NCI-H446 treated with DMSO at 0.1 percent for 48 hours (cell line): ENCODE measurements around the gene ACBD6.
A peak's percentile ranks its signal among the peaks of the same experiment; 100 is the strongest.

Source experiments
- DNase-seq: peaks from one replicate; lab custom pipeline; 2025; lab: John Stamatoyannopoulos, UW

The ACBD6 gene

DNA sequence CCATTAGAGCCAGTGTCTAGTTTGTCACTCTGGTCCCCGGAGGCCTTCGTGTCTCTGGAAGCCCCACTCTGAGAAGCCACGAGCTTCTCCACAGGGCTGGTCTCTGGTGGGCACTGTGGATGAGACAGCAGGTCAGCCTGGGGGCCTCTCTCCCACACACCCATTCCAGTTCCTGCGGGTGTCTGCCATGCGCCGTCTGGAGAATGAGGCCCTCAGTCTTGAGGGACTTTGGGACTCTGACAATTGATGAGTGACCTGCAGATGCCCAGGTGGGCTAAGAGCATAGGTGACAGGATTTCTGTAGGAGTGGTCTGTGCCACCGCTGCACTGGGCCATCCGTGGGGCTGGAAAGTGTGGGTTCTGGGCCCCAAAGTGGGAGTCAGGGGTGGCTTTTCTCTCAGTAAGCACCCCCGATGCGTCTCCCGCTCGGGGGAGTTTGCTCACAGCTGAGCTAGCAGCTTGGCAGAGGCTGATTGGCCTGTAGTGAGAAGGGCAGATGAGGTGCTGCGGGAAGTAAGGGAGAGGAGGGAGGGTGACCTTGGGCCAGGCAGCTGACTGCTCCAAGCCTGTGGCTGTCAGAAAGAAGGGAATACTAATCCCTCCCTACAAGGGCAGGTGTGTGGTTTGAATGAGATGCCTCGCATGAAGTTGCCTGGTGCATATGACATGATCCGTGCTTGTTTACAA, 245.9 kb downstream of the ACBD6 start:
- no peak for DNase-seq

DNA sequence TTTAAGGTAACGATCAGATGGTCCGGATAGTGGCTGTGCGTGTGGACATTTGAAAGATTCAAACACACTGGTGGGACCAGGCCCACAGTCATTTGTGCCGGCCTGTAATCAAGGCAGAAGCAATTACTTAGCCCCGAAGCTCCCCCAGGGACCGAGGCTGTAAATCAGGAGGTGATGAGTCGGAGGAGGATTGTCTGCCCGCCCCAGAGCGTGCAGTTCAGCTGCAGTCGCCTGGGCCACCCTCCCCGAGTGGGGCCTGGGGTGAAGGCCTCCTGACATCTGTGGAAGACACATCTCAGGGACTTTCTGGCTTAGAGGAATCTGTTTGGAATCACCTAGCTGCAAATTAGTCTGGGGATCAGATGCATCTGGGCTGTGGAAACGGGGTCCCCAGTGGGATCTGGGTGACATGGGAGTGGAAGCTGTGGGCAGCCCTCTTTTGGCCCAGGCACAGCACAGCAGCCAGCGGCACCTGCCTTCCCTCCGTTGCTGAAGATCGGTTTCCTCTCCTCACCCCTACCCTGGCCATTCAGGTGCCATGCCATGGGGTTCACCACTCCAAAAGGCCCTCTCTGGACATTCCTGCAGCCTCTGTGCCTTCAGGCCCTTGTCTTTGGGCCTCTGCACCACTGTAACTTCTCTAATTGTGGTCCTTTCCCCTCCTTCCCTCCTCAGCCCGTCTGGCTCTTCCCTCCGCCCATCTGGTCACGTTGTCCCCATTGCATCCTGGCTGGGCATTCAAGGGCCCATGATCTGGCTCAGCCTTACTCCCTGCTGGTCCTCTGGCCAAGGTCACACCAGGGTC, 246.6 kb downstream of the ACBD6 start:
- DNase-seq: no peak

DNA sequence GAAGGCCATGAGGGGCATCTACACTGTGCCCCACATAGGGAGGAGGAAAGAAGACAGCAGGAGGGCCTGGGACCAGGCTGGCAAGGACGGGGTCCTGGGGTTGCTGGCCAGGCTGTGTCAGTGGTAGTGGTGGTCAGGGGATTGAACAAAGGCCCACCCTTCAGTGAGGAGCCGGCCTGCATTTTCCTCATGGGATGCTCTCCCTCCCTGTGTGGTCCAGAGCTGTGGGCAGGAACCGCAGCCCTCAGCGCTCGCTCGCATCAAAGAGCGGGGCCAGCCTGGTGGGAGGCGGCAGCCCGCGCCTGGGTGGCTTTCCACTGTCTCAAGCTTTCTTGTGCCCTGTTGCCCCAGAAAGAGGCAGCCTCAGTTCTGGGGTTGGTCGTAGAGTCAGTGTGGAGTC, 247.5 kb downstream of the ACBD6 start:
- DNase-seq: no peak

DNA sequence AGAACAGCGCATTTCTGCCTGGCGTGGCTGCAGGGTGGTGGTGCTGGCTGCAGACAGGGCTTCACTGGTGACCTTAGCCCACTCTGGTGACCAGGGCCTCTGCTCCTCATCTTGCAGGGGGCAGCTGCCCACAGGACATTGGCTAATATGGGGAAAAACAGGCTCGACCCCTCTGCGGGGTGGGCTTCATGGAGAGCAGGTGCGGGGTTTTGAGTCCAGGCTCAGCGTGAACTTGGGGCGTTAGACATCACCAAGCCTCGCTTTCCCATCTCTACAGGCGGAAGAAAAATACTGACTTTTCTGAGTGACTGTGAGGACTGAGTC, 247.9 kb downstream of the ACBD6 start:
- no peak for DNase-seq

DNA sequence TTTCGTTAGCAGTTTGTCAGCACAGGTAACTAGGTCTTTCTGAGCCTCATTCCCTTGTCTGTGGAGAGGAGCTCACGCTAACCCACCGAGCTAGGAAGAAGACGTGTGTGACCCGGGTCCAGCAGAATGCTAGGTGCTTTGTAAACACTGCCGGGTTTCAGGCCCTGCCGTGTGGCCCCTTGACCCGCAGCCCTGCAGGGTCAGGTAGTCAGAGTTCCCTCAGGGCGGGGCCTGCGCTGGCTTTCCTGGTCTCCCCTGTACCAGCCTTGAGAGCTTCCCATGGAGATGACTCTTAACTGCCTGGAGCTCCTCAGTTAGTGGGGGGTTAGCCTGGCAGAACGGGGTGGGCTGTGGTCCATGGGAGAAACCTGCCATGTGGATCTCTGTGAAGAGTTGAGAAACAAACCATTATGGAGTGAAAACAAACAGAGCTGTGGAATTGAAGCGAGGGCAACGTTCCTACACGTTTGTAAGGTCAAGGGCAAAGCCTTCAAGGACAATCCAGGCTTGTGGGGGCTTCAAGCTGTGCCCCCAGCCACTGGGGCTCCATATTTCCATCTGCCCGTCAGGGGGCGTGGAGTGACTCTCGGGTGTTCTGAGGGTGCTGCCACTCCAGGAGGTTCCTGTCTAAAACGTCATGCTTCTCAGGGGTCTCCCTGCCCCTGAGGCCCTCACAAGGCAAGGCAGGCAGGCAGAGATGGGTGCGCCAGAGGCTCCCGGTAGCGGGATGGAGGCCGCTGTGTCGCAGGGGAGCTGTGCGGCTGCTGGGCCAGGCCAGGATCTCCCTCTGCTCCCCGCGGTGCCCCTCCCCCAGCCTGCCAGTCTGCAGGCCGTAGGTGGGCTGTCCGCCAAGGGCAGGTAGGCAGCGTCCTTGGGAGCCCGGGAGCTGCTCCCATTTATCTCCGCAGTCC, 248.5 kb downstream of the ACBD6 start:
- no peak for DNase-seq

DNA sequence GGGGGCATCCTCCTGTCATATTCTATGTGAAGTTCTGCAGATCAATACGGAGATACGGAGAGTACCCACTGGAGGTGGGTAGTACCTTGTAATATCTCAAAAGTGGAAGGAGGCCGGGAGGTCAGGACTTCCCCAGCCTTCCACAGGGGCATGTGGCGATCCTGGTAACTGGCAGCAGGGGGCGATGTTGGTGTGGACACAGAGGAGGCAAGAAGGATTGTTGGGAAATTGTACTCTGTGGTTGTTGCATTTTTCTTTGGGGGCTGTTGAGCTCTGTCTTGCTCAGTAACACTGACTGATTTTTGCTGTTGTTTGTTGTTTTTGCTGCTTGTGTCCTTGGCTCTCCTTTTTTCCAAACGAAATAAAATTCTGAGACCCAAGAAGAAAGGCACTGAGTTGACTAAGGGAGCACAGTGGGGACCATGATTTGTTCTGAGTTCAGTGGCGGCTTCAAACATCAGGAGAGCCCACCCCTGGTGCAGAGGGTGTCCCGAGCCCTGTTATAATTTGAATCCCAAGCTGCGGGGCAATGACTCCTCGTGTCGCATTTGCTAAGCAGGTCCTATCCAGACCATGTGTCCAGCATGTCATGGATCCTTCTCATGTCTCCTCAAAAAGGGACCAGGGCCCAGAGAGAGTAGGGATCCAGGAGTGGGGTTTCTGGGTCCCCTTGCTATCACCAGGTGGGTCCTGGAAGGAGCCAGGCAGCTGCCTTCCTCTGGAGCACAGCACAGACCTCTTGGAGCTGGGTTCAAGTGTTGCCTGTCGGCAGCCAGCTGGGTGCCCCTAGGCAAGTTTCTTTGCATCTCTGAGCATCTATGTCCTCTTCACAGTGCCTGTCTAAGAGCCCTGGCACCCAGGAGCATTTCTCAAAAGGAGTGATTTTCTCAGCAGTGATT, 249.5 kb downstream of the ACBD6 start:
- DNase-seq: peak; percentile 12

DNA sequence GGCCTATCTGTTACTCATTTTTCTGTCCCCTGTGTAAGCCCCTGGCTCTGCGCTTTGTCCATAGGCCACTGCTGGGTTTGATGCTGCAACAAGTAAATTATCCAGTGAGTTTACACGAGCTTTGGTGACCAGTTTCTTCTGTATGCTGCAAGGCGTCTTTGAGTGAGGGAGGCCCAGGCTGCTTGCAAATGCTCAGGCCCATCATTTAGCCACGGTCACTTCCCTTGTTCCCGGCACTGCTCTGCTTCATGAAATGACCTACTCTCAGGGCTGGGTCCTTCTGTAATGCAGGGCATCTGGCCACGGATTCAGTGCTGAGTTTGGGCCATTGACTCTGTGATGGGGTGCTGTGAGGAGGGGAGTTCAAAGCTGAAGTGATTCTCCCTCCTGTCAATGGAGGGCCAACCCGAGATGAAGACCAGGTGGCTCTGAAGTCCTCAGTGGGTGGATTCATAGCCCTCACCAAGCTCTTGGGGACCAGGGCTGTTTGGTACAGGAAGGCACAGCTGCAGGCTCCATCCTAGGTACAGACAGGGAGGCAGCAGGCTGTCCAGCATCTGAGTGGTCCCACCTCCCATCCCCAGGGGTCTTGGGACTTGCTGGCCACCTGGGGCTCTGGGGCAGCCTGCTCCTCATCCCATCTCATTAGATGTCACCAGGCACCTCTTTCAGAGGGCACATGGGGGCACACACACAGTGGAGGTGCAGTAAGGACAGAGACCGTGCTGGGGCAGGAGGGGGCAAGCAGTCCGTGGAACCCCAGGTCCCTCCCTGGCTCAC, 250.7 kb downstream of the ACBD6 start:
- DNase-seq: no peak

DNA sequence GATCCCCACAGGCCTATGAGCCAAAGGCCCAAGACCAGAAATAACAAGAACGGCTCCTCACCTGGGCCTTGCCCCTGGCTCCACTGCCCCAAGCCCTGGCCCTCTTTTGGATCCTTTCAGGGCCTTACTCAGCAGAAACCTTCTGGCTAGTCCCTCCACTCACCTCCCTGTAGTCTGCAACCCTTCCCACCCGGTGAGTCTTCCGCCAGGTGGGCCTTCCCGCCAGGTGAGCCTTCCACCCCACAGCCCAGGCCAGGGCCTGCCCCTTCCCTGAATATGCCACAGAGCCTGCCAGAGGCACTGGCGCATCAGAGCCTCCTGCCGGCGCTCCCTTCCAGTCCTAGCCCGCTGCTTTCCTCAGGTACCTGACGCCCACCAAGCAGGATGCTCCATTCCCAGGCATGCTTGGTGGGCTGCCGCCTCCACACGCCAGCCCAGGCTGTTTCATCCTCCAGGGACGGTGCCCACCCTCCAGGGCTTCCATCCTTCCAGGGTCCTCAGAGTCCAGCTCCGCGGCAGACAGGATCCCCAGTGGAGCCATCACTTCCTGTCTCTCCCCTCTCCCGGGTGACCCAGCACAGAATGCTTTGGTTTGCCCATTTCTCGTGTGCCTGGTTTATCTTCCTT, 251.4 kb downstream of the ACBD6 start:
- DNase-seq: no peak

DNA sequence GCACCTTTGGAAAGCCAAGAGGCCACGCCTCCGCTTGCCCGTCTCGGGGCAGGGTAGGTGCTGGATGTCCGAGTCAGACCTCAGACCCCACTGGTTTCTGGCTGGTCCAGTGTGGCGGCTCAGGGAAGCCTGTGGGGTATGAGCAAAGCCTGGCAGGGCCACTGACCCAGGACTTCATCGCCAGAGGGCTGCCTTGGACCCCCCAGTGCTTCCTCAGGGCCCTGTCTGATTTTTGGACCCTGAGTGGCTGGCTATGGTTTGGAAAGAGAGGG, 251.9 kb downstream of the ACBD6 start:
- DNase-seq: no peak

DNA sequence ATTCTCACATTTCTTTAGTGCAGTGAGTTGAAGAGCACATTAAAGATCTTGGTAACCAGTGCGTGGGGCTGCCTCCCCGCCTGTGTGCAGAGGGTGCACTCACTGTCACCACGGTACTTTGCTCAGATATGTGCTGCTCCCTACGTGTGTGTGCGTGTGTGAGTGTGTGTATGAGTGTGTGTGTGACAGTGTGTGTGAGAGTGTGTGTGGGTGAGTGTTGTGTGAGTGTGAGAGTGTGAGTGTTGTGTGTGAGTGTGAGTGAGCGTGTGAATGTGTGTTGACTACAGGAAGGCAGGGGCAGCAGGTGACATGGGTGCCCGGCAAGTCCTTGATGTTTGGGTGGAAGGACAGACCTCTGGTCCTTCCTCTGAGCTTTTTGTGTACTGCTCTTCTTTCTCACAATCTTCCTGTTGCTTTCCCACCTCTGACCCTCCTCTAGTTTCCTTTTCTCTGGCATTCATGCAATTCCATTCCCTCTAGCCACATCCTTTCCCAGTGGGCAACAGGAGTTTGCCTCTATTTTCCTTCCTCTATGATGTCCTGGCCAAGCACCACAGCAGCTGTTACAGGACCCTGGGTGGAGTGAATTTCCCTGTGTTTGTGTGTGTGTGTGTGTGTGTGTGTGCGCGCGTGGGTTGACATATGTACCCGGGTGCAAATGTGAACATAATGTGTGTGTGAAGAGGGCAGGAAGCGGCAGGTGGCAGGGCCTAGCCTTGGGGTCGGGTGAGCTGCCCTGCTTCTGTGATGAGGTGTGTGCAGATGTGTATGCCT, 252.5 kb downstream of the ACBD6 start:
- no peak for DNase-seq

DNA sequence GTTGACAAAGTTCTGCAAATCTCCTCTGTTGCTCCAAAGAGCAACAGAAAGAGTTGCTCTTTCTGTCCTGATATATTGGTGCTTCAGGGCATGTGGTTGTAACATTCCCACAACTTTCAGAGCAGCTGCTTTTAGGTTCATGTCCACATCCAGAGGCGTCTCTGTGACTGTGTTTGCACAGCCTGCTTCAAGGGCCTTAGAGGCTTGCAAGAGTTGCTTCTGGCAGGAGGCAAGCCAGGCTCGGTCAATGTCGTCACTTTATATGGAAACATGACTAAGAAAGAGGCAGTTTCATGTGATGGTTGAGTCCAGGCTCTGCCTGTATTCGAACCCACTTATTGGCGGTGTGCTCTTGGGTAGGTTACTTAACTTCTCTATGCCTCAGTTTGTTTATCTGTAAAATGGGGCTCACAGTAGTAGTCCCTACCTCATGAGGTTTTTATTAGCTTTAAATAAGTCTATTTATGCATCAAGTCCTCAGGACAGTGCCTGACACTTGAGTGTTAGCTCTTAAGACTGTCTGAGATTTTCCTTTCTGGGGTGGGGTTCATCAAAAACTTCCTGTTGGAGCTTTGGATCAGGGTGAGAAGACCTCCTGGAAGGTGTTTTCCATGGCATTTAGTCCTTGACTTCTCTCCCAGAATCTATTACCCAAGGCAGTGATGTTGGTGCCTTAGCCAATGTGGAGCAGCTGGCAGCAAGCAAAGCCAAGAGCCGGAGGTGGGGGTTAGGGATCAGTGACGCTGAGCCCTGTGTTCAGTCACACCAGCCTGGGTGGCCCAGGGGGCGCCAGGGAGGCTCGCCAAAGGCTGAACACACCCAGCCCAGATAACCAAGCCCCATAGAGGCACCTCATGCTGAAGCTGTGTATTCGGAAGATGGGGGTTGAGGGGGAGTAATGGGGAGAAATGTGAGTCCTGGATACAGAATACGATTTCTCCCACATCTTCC, 253.4 kb downstream of the ACBD6 start:
- peak; percentile 61 for DNase-seq

DNA sequence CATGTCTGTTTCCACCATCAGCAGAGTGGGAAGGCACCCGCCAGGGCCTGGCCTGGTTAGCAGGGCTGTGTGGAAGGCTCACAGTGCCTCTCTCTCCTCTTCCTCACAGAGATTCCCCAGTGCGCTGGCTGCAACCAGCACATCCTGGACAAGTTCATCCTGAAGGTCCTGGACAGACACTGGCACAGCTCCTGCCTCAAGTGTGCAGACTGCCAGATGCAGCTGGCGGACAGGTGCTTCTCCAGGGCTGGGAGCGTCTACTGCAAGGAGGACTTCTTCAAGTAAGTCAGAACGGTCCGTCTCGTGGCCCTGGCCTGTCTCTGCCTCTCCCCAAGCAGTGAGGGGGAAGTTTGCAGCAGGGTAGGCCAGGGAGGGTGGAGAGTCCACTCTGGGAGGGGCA, 254.2 kb downstream of the ACBD6 start:
- DNase-seq: no peak

DNA sequence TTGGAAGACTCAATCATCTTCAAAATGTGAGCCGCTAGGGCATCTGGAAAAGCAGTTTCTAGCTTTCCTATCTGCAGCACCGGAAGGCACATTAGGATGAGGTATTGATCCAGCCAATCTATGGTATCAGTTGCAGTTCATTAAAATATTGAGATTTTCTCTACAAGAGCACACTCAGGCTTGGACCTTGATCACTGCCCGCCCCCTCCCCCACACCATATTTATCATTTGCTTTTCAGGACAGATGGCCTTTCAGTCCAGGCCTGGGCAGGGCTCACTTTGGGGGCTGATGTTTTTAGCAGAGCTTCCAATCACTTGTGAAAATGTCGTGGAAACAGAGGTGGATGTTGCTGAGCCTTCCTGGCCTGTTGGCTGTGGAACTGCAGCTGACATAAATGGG, 254.8 kb downstream of the ACBD6 start:
- no peak for DNase-seq

DNA sequence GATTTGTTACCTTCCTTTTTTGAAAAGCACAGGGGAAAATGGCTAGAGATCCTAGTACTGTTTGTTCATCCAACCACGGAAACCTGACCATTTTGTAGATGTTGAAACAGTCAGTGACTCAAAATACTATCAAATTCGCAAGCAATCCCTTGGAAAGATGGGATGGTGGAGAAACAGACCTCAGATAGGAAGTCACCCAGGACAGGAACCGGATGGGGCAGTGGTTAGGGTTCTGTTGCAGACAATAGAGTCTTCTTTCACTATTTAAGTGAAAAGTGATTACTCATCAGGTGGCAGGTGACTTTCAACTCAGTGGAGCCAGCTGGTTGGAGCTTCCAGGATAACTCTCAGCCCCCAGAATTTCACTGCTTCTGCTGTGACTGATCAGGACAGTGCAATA, 255.3 kb downstream of the ACBD6 start:
- DNase-seq: no peak

DNA sequence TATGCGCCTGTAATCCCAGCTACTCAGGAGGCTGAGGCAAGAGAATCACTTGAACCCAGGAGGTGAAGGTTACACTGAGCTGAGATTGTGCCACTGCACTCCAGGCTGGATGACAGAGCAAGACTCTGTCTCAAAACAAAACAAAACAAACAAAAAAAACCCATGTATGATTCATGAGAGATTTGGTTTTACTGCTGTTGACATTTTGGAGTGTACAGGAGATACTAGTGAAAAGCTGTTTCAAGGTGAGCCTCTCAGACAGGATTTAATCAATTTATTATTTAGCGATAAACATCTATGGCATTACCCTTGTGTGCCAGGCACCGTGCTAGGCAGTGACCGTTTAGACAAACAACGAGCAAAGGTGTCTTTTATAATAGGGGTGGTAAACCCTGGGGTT, 255.8 kb downstream of the ACBD6 start:
- no peak for DNase-seq

DNA sequence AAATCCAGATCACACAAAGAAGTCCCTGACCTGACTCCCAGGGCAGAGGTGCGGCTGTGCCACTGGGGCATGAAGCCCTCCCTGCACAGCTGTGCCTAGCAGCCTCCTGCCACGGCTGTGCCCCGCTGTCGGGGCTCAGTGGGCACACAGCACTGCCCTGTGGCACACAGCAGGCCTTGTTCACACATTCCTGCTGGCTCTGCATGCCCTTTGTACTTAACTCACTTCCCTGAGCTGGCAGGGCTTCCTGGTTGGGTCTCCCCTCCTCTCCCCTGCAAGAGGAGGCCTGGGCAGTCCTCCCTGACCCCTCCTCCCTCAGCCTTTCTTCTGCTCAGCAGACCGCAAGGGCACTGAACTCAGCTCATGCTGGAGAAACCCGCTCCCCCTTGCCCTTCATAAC, 257.5 kb downstream of the ACBD6 start:
- no peak for DNase-seq

DNA sequence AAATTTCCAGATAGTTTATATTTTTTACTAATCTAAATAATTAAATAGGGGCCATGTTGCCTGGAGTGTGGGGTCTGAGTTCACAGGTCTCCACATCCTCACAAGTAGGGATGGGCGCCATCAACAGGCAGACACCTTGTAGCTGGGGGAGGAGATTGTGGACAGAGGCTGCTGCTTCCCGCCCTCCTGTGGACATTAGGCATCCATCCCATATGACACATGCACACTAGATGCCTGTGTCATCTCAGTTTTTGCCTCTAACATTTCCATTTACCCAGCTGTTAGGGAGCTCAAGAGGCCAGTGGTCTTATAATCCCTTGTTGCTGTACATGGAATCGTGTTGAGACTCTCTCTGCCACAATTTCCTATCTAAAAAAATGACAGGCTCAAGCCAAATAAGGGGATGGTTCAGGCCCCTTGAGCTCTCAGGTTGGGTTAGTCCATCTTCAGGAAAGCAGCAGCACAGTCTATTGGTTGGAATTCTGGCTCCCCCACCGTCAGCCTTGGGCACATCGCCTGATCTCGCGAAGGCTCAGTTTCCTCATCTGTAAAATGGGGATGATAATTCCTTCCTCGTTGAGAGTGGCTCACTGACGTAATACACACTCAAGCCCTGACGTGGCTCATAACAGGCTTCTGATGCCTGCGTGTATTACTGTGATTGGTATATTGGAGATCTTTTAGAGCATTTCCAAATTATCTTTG, 258.7 kb downstream of the ACBD6 start:
- no peak for DNase-seq
